HG02885 (cell line): ENCODE data around the gene OR1J4.
"Not testable (repeated sequence)": the region's sequence is repeated elsewhere in the genome, so short reads cannot be mapped to it uniquely, and the experiment has no call there.

ENCODE experiments used
- ATAC-seq: cut with Tn5 transposase; IDR thresholded peaks from one replicate; pipeline ENCODE4 v1.9.1; 2021; ENCODE audit warnings: mild to moderate bottlenecking; ENCODE audit not compliant: unreplicated experiment, poor library complexity

Gene OR1J4, protein sequence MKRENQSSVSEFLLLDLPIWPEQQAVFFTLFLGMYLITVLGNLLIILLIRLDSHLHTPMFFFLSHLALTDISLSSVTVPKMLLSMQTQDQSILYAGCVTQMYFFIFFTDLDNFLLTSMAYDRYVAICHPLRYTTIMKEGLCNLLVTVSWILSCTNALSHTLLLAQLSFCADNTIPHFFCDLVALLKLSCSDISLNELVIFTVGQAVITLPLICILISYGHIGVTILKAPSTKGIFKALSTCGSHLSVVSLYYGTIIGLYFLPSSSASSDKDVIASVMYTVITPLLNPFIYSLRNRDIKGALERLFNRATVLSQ

DNA sequence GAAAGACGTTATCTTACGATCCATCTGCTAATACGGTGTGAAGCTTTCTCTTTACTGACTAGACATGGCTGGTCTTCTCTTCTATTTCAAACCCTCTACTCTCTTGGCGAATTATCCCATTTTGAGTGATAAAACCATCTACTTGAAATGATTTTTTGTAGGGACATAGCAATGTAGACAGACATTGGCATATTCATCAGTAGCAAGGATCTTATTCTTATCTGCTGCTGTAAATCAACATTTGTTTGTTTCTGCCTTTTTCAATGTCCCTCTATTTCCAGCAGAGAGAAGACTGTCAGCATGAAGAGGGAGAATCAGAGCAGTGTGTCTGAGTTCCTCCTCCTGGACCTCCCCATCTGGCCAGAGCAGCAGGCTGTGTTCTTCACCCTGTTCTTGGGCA, at the start of gene OR1J4:
OR1J4 (plus strand) TSS at position 301 of the 400 bp plus-strand sequence; CDS start at position 301, 0 bp downstream.
- no peak for ATAC-seq

DNA sequence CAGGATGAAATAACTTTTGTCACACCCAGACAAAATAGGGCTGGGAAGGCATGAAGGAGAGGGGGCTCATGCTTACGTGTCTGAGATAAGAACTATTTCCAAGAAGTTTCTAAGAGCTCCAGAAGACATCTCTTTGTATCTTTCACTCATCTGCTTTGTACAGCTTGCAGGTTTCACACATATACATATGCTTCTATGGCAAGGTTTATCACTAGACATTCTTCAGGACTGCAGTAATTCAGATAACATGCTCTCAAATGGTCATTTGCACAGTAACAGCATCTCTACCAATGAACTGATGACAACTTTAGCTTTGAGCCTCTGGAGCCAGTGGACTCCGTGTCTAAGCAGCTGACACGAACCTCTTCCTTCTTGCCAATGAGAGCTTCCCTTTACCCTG, 44.4 kb upstream of the OR1J4 start:
- ATAC-seq: no peak

DNA sequence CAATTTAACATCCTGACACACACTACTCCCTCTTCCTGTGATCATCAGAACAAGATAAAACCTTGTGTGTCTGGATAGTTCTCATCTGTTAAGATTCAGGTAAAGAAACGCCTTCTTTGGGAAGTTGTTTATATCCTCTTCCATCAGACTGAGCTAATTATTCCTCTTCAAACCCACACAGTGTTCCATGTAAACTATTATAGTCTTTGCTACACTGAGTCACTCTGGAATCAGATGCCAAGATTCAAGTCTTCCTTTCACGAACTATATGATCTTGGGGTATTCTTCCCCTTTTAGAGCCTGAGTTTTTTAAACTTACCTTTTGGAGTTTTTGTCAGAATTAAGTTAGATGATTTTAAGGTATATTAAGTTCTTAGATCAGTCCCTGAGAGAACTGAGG, 43.2 kb upstream of the OR1J4 start:
- no peak for ATAC-seq

DNA sequence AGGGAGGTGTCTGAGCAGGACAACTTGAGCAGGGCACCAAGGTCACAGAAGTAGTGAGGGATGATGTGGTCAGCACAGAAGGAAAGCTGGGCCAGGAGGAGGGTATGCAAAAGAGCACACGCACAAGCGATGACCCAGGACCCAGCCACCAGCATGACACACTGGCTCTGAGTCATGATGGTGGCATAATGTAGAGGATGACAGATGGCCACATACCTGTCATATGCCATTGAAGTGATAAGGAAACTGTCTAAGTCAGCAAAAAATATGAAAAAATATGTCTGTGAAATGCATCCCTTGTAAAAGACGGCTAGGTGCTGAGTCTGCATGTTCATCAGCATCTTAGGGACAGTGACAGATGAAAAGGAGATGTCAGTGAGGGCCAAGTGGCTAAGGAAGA, 41.6 kb upstream of the OR1J4 start:
- ATAC-seq: no peak

DNA sequence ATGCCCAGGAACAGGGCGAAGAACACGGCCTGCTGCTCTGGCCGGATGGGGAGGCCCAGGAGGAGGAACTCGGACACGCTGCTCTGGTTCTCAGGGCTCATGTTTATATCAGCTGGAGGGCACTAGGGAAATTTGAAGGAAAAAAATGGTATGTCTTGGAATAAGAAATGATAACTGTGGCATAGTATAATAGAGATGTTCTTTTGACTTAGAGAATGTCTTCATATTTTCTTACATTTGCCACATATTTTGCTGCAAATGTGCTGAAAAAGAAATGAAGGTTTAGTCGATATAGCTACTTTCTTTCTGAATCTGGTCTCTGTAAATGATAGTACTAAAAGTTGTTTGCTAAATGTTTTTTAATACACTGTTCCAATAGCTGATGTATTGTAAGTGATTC, 41.1 kb upstream of the OR1J4 start, which contains the start of gene OR1J1:
OR1J1 (minus strand) TSS at position 101 of the 400 bp plus-strand sequence; CDS start at position 101, 0 bp downstream.
- no peak for ATAC-seq

DNA sequence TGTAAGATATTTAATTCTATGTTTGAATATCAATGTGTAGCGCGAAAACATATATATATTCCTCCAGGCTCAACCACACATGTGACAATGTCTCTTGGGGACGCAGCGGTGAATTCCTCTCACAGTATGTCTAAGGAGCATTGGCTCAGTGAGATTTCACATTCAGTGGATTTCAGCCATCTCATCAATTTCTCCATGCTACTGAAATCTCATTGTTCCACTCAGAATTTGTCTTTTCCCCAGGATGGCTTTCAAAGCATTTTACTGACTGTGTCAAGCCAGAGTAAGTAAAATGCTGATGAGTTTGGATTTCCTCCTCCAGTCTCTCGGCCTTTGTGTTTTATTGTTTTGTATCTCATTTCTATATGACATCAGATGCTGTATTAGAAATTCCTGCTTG, 39.9 kb upstream of the OR1J4 start:
- ATAC-seq: no peak

DNA sequence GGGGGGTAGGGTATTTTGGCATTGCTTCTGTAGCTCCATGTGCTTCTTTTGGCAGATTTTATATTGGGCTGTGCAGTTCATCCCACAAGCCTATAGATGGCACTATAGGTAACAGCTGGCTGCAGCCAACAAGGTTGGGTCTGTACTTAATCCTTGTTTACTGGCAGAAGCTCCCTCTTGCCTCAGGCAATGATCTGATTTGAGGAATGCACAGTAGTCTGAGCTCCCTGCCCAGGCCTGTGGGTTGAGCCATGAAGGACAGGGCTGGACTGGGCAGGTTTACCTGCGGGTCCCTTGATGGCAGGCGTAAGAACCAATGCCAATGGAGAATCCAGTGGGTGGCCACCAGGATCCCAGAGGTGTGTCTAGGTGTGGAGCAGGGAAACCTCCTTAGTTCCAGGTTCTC, 20.1 kb upstream of the OR1J4 start:
- peak; percentile 73 for ATAC-seq

DNA sequence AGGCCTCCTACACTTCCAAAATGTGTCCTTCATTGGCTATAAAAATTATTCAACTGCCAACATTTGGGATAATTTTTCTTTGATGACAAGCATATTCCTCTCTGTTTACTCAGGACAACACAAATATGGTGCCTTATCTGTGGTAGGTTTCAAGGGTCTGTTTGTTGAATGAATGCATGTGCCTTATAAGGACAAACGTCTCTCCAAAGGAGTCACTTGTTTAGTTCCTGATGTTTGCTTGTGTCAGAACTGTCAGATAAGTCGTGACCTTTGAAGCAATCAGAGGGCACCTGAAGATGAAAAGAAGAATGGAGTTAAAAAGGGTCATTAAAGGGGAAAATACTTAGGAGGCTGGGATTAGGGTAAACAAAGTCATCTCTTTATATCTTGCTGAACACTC, 12.0 kb upstream of the OR1J4 start:
- no peak for ATAC-seq

DNA sequence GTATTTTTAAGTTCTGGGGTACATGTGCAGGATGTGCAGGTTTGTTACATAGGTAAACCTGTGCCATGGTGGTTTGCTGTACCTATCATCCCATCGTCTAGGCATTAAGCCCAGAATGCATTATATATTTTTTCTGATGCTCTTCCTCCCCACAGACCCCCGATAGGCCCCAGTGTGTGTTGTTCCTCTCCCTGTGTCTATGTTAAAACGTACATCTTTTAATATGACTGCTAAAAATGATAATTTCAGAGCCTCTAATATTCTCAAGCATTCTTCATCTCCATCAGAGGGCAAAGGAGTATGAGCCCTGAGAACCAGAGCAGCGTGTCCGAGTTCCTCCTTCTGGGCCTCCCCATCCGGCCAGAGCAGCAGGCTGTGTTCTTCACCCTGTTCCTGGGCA, 8.4 kb upstream of the OR1J4 start, which contains the start of gene OR1J2:
OR1J2 (plus strand) TSS at position 301 of the 400 bp plus-strand sequence; CDS start at position 301, 0 bp downstream.
- no peak for ATAC-seq

DNA sequence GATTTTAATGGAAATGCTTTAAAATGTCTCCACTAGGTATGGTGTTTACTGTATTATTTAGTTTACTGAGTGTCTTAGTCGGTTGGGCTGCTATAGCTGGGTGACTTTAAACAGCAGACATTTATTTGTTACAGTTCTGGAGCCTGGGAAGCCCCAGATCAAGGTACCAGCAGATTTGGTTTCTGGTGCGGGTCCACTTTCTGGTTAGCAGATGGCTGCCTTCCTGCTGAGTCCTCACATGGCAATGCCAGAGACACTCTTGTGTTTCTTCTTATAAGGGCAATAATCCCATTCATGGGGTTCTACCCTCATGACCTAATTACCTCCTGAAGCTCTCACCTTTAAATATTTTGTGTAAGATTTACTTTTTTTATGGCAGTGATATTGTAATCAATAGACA, 715 bp upstream of the OR1J4 start:
- no peak for ATAC-seq

DNA sequence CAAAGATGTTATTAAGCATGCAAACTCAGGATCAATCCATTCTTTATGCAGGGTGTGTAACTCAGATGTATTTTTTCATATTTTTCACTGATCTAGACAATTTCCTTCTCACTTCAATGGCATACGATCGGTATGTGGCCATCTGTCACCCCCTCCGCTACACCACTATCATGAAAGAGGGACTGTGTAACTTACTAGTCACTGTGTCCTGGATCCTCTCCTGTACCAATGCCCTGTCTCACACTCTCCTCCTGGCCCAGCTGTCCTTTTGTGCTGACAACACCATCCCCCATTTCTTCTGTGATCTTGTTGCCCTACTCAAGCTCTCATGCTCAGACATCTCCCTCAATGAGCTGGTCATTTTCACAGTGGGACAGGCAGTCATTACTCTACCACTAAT, 435 bp downstream of the OR1J4 start:
- no peak for ATAC-seq

DNA sequence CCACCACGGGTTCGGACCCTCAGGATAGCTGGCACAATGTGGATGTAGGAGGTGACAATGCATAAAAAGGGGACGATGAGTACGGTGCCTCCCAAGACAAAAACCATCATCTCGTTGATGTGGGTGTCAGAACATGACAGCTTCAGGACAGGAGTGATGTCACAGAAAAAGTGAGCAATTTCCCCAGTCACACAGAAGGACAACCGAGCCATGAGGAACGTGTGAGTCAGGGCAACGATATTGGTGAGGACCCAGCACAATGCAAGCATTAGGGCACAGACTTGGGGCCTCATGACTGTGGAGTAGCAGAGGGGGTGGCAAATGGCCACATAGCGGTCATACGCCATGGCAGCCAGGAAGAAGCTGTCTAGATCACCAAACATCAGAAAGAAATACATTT, 7.7 kb downstream of the OR1J4 start:
- no peak for ATAC-seq

DNA sequence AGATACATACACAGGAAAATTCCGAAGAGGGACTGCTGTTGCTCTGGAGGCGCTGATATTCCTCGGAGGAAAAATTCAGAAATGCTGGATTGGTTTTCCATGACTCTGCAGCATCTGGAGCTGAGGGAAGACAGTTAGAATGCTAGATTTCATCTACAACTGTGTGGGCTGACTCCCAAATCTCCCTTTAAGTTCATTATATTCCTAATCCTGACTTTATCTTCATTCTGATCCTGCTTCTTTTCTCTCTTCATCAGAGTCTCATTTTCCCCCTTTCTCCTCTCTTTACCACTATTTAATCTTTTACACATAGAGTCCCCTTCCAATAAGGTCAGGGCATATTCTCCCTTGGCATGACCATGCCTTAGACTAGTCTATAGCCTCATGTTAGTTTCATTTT, 8.3 kb downstream of the OR1J4 start, which contains the start of gene OR1N1:
OR1N1 (minus strand) TSS at position 101 of the 400 bp plus-strand sequence; CDS start at position 101, 0 bp downstream.
- no peak for ATAC-seq

DNA sequence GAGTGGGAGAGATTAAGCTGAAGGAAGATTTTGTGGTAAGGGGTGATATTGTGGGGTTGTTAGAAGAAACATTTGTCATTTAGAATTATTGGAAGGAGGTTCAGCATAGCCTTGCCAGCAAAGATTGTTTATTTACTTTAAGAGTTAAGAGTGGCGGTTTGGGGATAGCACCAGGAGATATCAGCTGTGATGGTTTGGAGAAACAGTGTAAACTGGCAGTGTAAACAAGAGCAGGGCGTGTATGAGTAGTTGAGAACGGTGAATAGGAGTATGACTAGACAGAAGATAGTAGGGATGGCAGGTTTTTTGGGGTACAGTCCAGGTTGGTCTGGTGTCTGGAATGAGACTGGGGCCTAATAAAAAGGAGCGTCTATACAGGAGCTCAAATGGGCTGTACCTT, 12.2 kb downstream of the OR1J4 start:
- ATAC-seq: not testable (repeated sequence)

DNA sequence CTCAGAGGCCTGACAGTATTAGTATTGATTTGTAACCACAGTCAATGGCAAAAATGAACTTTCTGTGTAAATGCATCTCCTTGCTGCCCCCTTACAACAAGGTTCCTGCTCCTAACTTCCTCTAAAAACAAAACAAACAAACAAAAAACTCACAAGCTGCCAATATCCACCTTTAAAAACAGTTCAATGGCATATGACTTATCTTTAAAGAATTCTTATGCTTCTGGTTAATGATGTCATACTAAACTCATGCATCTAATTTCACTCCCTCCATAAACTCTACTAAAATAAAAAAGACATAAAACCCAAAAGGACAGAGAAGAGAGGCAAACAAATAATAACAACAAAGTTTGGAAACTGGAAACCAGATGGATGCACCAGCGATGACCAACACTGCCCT, 17.2 kb downstream of the OR1J4 start:
- ATAC-seq: no peak

DNA sequence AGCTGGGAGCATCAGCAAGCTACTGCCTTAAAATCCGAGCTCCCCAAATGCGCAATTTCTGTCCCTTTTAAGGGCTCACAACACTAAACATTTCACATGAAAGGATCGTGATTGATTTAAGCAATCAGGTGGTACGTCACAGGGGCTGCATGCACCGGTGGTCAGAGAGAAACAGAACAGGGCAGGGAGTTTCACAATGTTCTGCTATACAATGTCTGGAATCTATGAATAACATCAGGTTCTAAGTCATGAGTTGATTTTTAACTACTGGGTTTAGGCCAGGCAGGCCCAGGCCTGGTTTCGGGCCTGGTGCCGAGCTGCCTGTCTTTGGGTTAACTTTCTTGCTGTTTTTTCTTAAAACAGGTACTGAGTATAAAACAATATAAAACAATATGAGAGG, 18.1 kb downstream of the OR1J4 start:
- not testable (repeated sequence) for ATAC-seq

DNA sequence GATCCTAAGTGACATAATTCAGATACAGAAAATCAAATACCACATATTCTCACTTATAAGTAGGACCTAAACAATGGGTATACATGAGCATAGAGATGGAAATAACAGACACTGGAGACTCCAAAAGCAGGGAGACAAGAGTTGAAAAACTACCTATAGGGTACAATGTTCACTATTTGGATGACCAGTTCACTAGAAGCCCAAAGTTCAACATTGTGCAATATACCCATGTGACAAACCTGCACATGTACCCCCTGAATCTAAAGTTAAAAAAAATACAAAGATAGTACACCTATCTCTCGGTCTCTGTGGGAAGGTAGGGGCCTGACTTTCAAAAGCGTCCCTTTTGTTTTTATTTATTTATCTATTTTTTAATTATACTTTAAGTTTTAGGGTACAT, 19.8 kb downstream of the OR1J4 start:
- no peak for ATAC-seq

DNA sequence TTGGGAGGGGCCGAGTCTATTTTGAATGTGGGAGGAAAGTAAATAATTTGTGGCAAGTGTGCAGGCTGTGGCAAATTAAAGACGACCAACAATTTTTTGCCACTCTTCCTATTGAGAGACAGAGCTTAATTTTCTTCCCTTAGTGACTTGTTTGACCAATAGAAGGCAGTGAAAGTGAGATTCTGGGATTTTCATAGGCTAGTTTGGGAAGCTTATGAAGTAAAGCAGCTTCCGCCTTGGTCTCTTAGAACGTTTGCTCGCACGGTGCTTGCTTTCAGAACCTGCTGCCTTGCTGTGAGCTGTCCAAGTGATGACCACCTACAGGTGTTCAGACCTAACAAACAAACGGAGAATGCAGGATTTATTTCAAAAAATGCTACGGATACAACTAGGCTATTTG, 27.3 kb downstream of the OR1J4 start:
- ATAC-seq: no peak

DNA sequence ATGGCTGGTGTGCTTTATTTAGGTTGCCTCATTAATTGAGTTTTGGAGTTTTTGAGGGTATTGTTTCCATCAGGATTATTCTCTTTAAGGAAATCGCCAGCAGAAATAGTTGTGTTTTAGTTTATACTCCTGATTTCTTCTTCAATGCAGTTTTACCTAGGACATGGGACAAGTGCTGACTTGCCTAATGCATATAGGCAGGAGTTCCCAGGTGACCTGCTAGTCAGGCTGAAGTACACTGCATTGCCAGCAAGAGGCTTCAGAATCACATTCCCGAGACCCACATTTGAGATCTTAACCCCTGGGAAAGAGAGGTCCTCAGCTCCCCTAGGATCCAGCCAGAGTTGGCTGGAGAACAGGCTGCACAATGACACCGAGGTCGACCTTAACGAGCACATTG, 32.4 kb downstream of the OR1J4 start:
- no peak for ATAC-seq

DNA sequence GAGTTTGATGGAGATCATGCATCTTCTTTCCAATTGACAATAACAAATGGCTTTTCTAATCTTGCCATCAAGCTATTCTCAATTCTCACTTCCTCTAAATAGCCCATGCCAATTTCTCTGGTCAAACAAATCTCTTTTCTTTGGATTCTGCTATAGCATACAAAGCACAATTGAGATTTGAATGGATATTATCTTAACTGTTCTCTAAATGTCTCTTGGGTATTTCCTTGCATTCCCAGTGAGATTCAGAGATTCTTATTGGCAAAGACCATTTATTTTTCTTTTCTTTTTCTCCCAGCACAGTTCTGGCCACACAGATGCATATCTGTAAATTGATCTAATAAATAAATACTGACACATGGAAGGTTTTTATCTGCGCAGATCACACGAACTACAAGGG, 33.9 kb downstream of the OR1J4 start, which contains the start of gene OR1N2:
OR1N2 (plus strand) TSS at position 301 of the 400 bp plus-strand sequence. CDS start 100 bp downstream, outside the sequence.
- ATAC-seq: no peak

DNA sequence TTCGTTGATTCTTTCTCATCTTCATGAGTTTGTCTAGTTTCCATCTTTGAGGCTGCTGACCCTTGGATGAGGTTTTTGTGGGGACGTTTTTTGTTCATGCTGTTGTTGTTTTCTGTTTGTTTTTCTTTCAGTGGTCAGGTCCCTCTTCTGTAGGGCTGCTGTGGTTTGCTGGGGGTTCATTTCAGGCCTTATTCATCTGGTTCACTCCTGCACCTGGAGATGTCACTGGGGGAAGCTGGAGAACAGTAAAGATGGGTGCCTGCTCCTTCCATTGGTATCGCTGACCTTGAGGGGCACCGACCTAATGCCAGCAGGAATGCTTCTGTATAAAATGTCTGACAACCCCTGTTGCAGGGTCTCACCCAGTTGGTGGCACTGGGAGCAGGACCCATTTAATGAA, 42.5 kb downstream of the OR1J4 start:
- no peak for ATAC-seq

DNA sequence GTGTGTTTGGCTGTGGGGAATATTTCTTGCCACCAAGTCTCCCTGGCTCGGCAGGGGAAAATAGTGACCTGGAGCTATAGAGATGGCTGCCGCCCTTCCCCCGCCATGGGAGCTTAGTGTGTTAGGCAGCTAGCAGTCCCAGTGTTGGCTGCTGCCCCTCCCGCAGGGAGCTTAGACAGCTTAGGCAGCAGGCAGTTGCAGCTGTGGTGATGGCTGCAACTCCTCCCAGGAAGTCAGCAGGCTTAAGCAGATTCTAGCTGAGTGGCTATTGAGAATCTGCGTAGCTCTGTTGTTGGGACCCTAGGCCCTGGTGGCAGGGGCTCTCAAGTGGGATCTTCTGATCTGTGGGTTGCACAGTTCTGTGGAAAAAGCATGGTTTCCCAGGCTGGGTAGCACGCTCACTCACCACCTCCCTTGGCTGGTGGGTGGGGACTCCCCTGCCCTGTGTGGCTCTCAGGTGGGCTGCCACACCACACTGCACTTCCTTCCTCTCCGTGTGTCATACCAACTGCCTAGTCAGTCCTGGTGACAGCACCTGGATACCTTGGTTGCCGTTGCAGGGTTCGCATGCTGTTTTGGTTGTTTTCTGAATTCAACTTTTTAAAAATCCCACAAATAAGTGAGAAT, 43.3 kb downstream of the OR1J4 start:
- ATAC-seq: no peak
